GM11168 (cell line): ENCODE measurements around the gene GLT6D1.

Source experiments
- in situ Hi-C: fragments of 300-500 bp; cut with MboI; formaldehyde crosslinking; loops from one replicate; pipeline ENCODE4 v1.12.0; 2022; ENCODE audit warnings: low sequenced_read_pairs; ENCODE audit not compliant: unreplicated experiment

GLT6D1 gene

DNA sequence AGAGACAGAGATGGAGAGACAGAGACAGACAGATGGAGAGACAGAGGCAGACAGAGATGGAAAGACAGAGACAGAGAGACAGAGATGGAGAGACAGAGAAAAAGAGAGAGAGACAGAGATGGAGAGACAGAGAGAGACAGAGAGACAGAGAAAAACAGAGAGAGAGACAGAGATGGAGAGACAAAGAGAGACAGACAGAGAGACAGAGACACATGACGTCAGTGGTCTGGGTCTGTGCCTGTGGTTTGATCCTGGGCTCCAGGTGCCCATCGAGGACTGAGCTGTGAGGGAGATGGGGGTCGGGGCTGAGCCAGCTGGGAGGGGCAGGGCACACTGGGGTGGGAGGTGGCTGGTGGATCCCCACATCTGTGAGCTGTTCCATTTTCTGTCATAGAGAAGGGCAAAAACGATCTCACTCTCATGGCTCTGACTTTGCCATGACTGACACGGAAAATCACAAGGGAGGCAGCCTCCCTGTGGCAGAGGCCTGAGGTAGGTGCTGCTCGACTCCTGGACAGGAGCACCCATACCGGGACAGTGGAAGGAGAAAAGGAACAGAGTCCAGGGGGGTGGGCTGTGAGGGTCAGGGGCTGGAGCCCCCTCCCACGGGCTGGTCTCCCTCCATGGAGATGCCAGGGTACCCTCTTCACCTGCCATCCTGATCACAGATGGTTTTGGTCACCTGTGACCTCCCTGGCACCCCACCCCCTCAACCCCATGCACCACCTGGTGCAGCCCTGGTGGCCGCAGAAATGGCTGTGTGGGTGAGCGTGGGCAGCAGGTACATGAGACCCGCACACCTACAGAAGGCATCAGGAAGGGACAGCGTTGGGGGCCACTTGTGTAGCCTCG, 28.8 kb downstream of the GLT6D1 start:
- in situ Hi-C loops, result no loop called here

DNA sequence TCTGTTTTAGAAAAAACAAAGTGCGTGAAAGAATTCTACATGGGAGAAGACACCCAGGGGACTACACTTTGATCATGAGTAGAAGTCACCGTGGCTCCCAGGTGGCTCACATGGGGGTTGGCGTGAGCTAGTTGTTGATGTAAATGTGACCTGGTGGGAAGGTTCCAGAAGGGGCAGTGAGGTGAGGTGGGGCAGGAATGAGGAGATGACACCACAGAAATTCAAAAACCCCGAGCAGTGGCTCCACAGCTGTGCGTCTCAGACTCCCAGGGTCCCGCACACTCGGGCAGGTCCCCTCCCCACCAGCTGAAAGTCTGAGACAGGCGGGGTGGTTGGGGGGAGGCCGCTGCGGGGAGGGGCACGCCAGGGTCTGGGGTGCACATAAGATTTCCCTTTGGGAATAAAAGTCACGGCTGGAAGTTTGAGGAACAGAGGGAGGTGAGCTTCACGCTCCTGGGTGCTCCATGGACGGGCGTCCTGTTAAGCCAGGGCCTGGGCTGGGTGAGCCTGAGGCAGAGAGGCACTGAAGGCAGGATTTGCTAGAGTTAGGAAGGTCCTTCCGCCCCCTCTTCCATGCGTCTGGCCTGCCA, 29.9 kb downstream of the GLT6D1 start:
- in situ Hi-C loops, result no loop called here

DNA sequence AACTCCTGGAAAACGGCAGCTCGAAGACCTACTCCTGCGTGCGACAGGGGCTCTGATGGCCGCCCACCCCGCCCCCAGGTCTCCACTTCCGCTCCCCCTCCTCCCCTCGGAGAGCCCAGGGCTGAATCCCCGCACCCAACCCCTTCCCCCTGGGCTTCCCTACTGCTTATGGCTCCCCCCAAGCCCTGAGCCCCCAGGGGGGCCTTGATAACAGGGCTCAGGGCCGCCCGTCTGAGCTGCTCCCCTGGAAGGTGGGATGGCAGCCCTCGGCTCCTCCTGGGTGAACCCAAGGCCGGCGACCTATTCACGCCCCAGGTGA, 30.4 kb downstream of the GLT6D1 start:
- in situ Hi-C loops, result no loop called here

DNA sequence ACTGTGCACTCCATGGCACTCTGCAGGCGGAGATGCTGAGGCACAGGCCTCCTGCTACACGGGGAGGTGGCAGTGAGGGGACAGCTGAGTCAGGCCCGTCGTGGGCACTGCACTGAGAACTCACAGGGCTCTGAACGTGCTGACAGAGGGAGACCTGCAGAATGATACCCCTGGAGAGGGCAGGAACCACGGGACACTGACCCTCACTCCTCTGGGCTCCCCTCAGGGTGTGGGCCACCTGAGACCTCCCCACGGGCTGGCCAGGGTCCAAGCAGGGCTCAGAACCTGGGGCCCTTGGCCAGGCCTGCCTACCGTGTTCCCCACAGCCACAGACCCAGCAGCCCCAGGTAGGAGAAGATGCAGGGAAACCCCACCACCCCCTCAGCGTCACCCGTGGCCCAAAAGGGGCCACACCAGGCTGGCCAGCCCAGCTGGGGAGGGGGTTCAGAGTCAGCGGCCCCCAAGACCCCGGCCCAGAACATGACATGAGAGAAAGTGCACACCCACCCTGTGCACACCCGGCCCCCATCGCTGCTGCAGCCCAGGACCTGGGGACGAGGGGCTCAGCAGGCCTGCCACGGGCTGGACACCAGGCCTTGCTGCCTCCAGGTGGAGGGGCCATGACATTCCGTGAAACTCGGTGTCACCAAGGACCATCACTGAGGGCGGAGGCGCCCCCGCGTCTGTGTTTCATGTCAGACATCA, 30.9 kb downstream of the GLT6D1 start:
- in situ Hi-C loops, result no loop called here

DNA sequence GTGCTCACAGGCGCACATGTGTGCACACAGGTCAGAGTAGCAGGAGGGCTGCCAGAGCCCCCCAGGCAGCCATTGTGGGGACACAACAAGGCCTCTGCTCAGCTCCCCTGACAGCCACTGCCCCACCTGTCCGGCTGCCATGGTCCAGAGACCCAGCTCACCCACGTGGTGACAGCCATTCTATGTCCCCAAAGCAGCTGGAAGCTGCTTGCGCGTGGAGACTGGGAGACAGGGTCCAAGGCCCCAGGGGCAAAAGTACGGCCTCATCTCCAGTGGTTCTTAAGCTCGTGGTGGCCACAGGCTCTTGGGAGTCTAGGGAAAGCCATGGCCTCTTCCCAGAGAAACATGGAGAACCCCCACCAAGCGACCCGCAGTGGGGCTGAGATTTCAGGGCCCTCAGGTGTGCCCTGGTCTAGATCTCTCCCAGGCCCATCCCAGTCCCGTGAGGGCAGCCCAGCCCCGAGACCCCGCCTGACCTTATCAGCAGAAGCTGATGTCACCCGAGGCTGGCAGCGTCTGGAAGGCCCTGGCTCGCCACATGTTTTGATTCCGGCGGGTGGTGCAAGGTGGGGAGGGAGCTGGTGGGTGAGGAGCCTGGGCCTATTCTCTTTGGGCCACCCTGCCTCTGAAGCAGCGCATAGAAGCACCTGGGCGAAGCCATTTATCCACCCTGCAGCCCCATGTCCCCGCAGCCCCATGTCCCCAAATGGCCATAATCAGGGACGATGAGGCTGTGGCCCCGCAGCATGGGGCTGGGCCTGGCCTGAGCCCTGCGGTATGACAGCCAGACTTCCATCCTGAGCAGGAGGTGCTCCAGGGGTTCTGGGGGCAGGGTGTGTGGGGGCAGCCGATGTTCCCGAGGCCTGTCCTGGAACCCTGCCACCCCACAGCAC, 31.7 kb downstream of the GLT6D1 start:
- in situ Hi-C loops, result no loop called here

- in situ Hi-C loops, result no loop called here
Observed at GRCh38 chr9:135606885-135607259, 32.5 kb downstream of the GLT6D1 start.

DNA sequence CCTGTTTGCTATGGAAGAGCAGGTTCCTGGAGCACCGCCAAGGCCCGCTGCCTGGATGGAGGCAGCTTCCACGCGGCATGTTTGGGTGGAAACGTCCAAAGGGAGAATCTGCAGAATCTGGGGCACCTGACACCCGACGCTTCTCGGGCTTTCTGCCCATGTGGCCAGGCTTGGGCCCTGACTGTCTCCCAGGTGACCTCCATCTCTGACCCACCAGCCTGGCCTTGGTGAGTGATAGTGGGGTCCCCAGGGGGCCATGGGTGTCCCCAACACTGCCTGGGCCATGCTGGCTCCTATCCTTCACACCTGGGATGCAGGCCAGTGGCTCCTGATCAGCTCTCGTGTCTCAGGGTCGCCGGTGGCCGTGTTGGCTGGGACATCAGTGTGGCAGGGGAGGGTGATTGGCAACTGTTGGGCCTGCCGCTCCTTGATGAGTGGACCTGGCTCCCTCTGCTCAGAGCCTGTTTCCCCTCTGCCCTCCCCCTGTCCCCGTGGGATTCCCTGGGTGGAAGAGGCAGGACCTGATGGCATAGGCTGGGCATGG, 34.0 kb downstream of the GLT6D1 start:
- in situ Hi-C loops, result no loop called here

GRCh38 chr9:135604437-135605237, 34.7 kb downstream of the GLT6D1 start:
- in situ Hi-C loops, result no loop called here

DNA sequence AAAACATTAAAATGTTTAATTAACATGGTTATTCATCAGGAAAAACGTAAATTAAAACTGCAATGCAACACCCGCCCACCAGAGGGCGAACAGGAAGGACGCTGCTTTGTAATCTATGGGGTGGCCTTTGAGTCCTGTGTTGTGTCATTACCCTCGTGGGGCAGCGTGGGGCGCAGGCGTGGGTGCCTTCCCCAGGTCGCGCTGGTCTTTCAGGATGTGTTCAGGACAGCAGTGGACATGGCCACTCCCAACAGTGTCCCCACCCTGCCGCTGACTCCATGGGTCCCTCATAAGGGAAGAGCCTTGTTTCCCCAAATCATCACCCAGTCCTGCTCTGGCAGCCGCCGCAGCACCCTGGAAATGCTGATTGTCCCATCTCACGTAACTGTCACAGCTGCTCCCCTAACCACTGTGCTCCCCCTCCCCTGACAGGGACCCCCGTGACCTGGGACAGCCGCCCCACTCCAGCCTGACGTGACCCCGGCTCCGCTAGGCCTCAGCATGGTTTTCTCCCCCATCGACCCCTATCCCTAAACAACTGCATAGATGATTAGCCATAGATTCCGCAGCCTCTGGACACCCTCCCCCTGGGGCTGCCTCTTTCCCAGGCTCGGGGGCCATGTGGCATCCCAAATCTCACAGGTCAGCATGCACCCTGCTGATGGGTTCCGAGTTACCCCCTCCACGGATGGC, 36.4 kb downstream of the GLT6D1 start:
- in situ Hi-C loops, result no loop called here

- in situ Hi-C loops, result no loop called here
Observed at GRCh38 chr9:135601988-135602387, 37.4 kb downstream of the GLT6D1 start.

DNA sequence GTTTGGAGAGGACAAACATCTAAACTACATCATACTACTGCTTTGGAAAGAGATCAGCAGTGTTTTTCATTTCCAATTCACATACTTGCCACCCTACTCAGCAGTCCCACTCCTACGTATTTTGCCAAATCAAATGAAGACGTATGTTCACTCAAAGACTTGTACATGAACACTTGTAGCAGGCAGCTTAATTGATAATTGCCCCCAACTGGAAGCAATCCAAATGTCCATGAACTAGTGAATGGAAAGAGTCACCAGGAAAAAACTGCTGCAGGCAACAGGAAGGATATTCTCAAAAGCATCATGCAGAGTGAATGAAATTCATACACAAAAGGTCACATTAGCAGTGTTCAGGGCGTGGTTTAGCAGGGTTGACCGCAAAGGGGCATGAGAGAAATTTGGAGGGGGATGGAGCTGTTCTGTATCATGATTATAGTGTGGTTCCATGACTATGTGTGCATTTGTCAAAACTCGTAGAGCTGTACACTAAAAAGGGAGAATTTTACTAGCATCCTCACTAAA, 39.0 kb downstream of the GLT6D1 start:
- in situ Hi-C loops, result no loop called here

GRCh38 chr9:135596211-135596610, 43.1 kb downstream of the GLT6D1 start:
- in situ Hi-C loops, result no loop called here

DNA sequence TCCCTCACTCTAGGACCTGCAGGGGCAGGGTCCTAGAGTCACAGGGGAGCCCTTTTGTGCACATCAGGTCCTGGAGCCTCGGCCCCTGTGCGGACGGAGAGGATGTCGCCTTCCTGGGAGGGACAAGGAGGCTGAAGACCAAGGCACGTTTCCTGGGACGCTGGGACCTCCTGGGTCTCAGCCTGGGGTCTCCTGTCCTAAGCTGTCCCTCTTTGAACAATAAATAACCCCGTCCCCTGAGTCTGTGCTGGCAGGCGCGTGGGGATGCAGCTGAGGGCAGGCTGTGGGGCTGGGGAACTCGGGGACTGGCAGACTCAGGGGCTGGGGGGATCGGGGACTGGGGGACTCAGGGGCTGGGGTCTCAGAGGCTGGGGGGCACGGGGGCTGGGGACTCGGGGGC, 46.7 kb downstream of the GLT6D1 start:
- in situ Hi-C loops, result no loop called here

DNA sequence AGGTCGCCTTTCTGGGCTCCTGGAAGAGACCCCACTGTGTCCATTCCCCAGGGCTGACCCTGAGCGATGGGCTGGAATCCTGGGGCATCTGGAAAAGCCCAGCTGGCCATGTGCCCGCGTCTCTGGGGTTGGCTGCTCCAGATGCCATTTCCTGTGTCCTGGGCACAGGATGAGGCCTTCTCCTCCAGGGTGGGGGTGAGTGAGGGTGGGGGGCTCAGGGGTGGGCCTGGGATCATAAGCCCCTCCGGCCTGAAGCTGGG, 47.1 kb downstream of the GLT6D1 start:
- in situ Hi-C loops, result no loop called here

- in situ Hi-C loops, result no loop called here
Observed at GRCh38 chr9:135591506-135592330, 47.6 kb downstream of the GLT6D1 start.

DNA sequence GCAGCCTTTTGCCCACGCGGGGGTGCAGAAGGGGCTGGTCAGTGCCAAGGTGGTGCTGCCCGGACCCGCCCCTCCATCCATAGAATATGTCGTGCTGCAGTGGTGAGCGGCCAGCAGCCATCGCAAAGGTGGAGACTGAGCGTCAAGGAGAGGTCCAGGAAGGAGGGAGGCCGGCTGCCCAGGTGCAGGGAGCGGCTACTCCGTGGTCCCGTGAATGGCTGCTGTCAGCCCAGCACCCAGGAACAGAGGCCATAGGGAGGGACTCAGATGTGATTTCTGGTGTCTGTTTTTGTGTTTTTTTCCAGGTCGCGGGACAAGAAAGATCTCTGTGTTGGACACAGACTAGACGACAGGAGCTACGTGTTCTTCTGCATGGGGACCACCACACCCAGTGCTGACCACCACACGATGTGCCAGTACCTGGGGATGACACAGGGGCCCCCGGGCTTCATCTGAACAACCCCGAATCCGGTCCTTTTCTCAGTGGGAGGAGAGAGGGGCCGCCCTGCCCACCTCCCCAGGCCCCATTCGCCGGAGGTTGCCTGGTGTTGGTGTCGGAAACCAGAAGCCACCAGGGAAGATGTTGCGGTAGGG, 48.8 kb downstream of the GLT6D1 start:
- in situ Hi-C loops, result no loop called here

GRCh38 chr9:135589596-135590485, 49.5 kb downstream of the GLT6D1 start:
- in situ Hi-C loops, result no loop called here
